IPS-15b (cell line): ENCODE results near the gene SLC24A3.

Experiments
- H3K27me3 ChIP-seq: one replicate; pipeline ENCODE4 v1.6.1; 2013; ENCODE audit warnings: low read length; ENCODE audit not compliant: control insufficient read depth, insufficient read depth
- H3K36me3 ChIP-seq: one replicate; pipeline ENCODE4 v1.6.1; 2013; ENCODE audit warnings: low read length; ENCODE audit not compliant: control insufficient read depth, insufficient read depth
- H3K4me1 ChIP-seq: one replicate; pipeline ENCODE4 v1.6.1; 2013; ENCODE audit warnings: mild to moderate bottlenecking, low read length; ENCODE audit not compliant: control insufficient read depth, insufficient read depth
- H3K4me3 ChIP-seq: one replicate; pipeline ENCODE4 v1.5.1; 2013; ENCODE audit warnings: low read depth, low read length
- H3K9ac ChIP-seq: one replicate; pipeline ENCODE4 v1.6.1; 2013; ENCODE audit warnings: low read depth, mild to moderate bottlenecking, low read length
- H3K9me3 ChIP-seq: one replicate; pipeline ENCODE4 v1.6.1; 2013; ENCODE audit warnings: mild to moderate bottlenecking, low read length; ENCODE audit not compliant: control insufficient read depth, insufficient read depth

SLC24A3 gene

GRCh38 chr20:19601126-19601810 is 388.8 kb downstream of the SLC24A3 start:
- H3K27me3 ChIP-seq: no peaks in the 10 kb centered on the region
- H3K9me3 ChIP-seq: no peaks in the 10 kb centered on the region
- H3K4me3 ChIP-seq: no peak overlapping the region
- no peaks in the 10 kb centered on the region for H3K36me3 ChIP-seq
- H3K4me1 ChIP-seq: no peaks in the 10 kb centered on the region
- no peak overlapping the region for H3K9ac ChIP-seq

- H3K4me1 ChIP-seq: no peaks in the 10 kb centered on the region
- H3K36me3 ChIP-seq: no peaks in the 10 kb centered on the region
- H3K27me3 ChIP-seq: no peaks in the 10 kb centered on the region
- no peak overlapping the region for H3K9ac ChIP-seq
- no peaks in the 10 kb centered on the region for H3K9me3 ChIP-seq
- no peak overlapping the region for H3K4me3 ChIP-seq
These were observed 390.4 kb downstream of the SLC24A3 start for GRCh38 chr20:19602675-19603375.

GRCh38 chr20:19603376-19603750 is 390.9 kb downstream of the SLC24A3 start:
- H3K9me3 ChIP-seq: no peaks in the 10 kb centered on the region
- H3K9ac ChIP-seq: no peak overlapping the region
- H3K27me3 ChIP-seq: no peaks in the 10 kb centered on the region
- H3K4me3 ChIP-seq: no peak overlapping the region
- no peaks in the 10 kb centered on the region for H3K4me1 ChIP-seq
- H3K36me3 ChIP-seq: no peaks in the 10 kb centered on the region

GRCh38 chr20:19605786-19606485 is 393.5 kb downstream of the SLC24A3 start:
- H3K4me1 ChIP-seq: no peaks in the 10 kb centered on the region
- no peaks in the 10 kb centered on the region for H3K27me3 ChIP-seq
- H3K36me3 ChIP-seq: no peaks in the 10 kb centered on the region
- no peak overlapping the region for H3K9ac ChIP-seq
- H3K4me3 ChIP-seq: no peak overlapping the region
- H3K9me3 ChIP-seq: no peaks in the 10 kb centered on the region

- Histone ChIP-seq H3K9me3 (no peaks in the 10 kb centered on the region), H3K27me3 (no peaks in the 10 kb centered on the region), H3K9ac (no peak overlapping the region), H3K4me1 (no peaks in the 10 kb centered on the region), H3K36me3 (no peaks in the 10 kb centered on the region), H3K4me3 (no peak overlapping the region)
These were observed 397.3 kb downstream of the SLC24A3 start for GRCh38 chr20:19609642-19610223.

GRCh38 chr20:19615629-19616028 is 403.2 kb downstream of the SLC24A3 start:
- H3K9ac ChIP-seq: no peak overlapping the region
- no peaks in the 10 kb centered on the region for H3K36me3 ChIP-seq
- no peaks in the 10 kb centered on the region for H3K9me3 ChIP-seq
- no peaks in the 10 kb centered on the region for H3K27me3 ChIP-seq
- H3K4me3 ChIP-seq: no peak overlapping the region
- H3K4me1 ChIP-seq: peaks cover 11% of the 10 kb centered on the region

DNA sequence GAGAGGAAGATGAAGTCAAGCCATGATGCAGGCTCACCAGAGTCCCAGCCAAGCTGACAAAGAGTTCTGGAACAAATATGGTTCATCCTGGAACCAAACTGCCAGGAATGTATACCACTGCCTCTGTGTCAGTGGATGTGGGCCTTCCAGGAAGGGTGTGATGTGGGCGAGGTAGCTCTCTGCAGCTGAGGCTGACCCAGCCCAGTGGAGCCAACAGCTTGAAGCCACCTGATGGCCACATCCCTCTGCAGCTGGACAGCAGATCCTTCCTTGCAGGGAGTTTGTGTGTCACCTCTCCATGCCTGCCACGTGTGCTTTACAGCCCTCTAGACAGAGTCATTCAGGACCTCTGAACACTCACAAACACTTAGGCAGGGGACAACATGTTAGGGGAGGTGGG is 403.6 kb downstream of the SLC24A3 start:
- Histone ChIP-seq H3K4me3 (no peak overlapping the region), H3K9ac (no peak overlapping the region), H3K9me3 (no peaks in the 10 kb centered on the region), H3K36me3 (no peaks in the 10 kb centered on the region), H3K4me1 (peaks cover 15% of the 10 kb centered on the region), H3K27me3 (no peaks in the 10 kb centered on the region)

DNA sequence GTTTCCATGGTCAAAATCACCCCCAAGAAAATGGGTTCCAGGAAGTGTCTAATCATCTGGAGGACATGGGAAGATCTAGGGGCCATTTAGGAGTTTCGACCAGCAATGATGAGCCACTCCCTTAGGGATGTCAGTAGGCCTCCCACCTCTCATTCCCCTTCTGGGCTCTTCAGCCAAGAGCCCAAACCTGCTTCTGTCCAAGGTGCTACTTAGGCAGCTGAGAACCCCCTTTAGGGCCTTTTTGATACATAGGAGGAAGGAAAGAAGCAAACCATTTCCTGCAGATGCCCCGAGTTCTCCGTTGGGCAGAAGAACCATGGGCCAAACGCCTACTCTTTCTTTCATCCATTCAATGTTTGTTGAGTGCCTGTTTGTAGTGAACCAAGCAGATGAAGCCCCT is 404.2 kb downstream of the SLC24A3 start:
- Histone ChIP-seq H3K4me3 (no peak overlapping the region), H3K9ac (no peak overlapping the region), H3K27me3 (no peaks in the 10 kb centered on the region), H3K9me3 (no peaks in the 10 kb centered on the region), H3K36me3 (no peaks in the 10 kb centered on the region), H3K4me1 (peaks cover 17% of the 10 kb centered on the region)

GRCh38 chr20:19617256-19617655 is 404.8 kb downstream of the SLC24A3 start:
- Histone ChIP-seq H3K36me3 (no peaks in the 10 kb centered on the region), H3K9me3 (no peaks in the 10 kb centered on the region), H3K4me1 (peaks cover 17% of the 10 kb centered on the region), H3K4me3 (no peak overlapping the region), H3K9ac (no peak overlapping the region), H3K27me3 (no peaks in the 10 kb centered on the region)

- Histone ChIP-seq H3K36me3 (no peaks in the 10 kb centered on the region), H3K27me3 (no peaks in the 10 kb centered on the region)
These were observed 406.3 kb downstream of the SLC24A3 start for GRCh38 chr20:19618711-19619110.

DNA sequence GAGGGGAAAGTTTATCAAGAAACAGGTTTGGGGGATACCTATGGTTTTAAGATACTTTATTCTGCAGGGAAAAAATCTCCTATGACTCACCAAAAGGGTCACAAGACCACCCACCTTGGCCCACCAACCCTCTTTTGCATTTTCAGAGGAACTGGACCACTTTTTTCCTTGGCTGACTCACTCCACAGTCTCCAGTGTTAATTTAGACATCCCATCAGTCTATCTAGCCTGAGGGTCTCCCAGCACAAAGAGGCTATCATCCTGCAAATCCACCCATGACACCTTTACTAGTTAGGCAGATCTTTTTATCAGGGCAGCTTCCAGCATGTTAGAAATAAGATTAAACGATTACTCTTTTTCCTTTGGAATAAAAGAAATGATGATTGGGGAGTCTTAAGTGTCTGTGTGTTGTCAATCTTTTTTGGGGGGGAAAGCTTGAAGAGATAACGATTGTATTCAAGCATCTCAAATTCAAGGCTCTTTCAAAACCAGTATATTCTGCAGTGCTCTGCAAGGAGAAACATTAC is 407.5 kb downstream of the SLC24A3 start:
- no peaks in the 10 kb centered on the region for H3K27me3 ChIP-seq
- no peak overlapping the region for H3K9ac ChIP-seq
- H3K4me3 ChIP-seq: no peak overlapping the region
- no peaks in the 10 kb centered on the region for H3K9me3 ChIP-seq
- peaks cover 17% of the 10 kb centered on the region for H3K4me1 ChIP-seq
- H3K36me3 ChIP-seq: no peaks in the 10 kb centered on the region

More at GRCh38 chr20:19618711-19619110, 406.3 kb downstream of the SLC24A3 start:
- H3K9ac ChIP-seq: no peak overlapping the region
- H3K4me3 ChIP-seq: no peak overlapping the region
- H3K9me3 ChIP-seq: no peaks in the 10 kb centered on the region
- peaks cover 17% of the 10 kb centered on the region for H3K4me1 ChIP-seq
